ENCODE measurements around the gene PCK1. TPM values are rescaled to one million over a fixed set of nuclear protein-coding genes. Genes with fewer than 3 reads are reported as not detected.
A peak's percentile ranks its signal among the peaks of the same experiment; 100 is the strongest.

PCK1 gene
- total RNA-seq, 4 donors from 2014 or later: 16.1 to 131 (median 65.2) TPM

GRCh38 chr20:57587278-57587988 is 26.5 kb downstream of the PCK1 start:
- Histone ChIP-seq H3K27ac (no peak overlapping the region), H3K9me3 (peaks cover 0 to 11% (median 0%) of the 10 kb centered on the region in 4 donors), H3K36me3 (no peaks in the 10 kb centered on the region), H3K27me3 (peaks cover 0 to 23% of the 10 kb centered on the region in 2 donors), H3K4me3 (no peak overlapping the region), H3K4me1 (peaks cover 0 to 12% (median 3%) of the 10 kb centered on the region in 4 donors)
- 82 to 85% methylated on average over 4 of the region's 4 CpGs for WGBS, 2 donors
- DNase-seq (ENCODE audit: low spot score in 2 of 2): no peak
- no peak for TF ChIP-seq EP300 (IDR thresholded peaks at IDR 0.05)
- TF ChIP-seq CTCF (IDR thresholded peaks at IDR 0.05): no peak
- no peak for TF ChIP-seq POLR2A (IDR thresholded peaks at IDR 0.05)

- H3K27me3 ChIP-seq: peaks cover 0 to 23% of the 10 kb centered on the region in 2 donors
- H3K9me3 ChIP-seq: peaks cover 0 to 11% (median 0%) of the 10 kb centered on the region in 4 donors
- peaks cover 0 to 7% (median 2%) of the 10 kb centered on the region in 4 donors for H3K4me1 ChIP-seq
- no peaks in the 10 kb centered on the region for H3K36me3 ChIP-seq
- DNase-seq (ENCODE audit: low spot score in 2 of 2): no peak
- H3K27ac ChIP-seq: no peak overlapping the region
- H3K4me3 ChIP-seq: no peak overlapping the region
- TF ChIP-seq EP300 (IDR thresholded peaks at IDR 0.05) (no peak), POLR2A (IDR thresholded peaks at IDR 0.05) (no peak), CTCF (IDR thresholded peaks at IDR 0.05) (no peak)
- WGBS, 2 donors: 75 to 90% methylated on average over 7 of the region's 7 CpGs
Observed at GRCh38 chr20:57587989-57588377, 27.1 kb downstream of the PCK1 start.

- DNase-seq (ENCODE audit: low spot score in 2 of 2): no peak
- Histone ChIP-seq H3K27me3 (peaks cover 0 to 23% of the 10 kb centered on the region in 2 donors), H3K9me3 (peaks cover 0 to 11% (median 0%) of the 10 kb centered on the region in 4 donors), H3K27ac (no peak overlapping the region), H3K4me3 (no peak overlapping the region), H3K36me3 (no peaks in the 10 kb centered on the region), H3K4me1 (peaks cover 0 to under 1% (median 0%) of the 10 kb centered on the region in 4 donors)
- 85 to 88% methylated on average over 5 of the region's 5 CpGs for WGBS, 2 donors
- TF ChIP-seq CTCF (IDR thresholded peaks at IDR 0.05) (no peak), POLR2A (IDR thresholded peaks at IDR 0.05) (no peak), EP300 (IDR thresholded peaks at IDR 0.05) (no peak)
Observed at GRCh38 chr20:57588596-57588995, 27.7 kb downstream of the PCK1 start.

GRCh38 chr20:57589123-57589727 is 28.3 kb downstream of the PCK1 start:
- Histone ChIP-seq H3K27ac (peak overlapping the region in 1 of 4 donors; percentile 34), H3K4me3 (no peak overlapping the region), H3K4me1 (no peaks in the 10 kb centered on the region), H3K27me3 (peaks cover 0 to 23% of the 10 kb centered on the region in 2 donors), H3K36me3 (no peaks in the 10 kb centered on the region), H3K9me3 (peaks cover 0 to 11% (median 0%) of the 10 kb centered on the region in 4 donors)
- WGBS, 2 donors: 85 to 88% methylated on average over 3 to 6 of the region's 6 CpGs
- no peak for DNase-seq (ENCODE audit: low spot score in 2 of 2)
- no peak for TF ChIP-seq POLR2A (IDR thresholded peaks at IDR 0.05)
- TF ChIP-seq CTCF (IDR thresholded peaks at IDR 0.05): no peak
- TF ChIP-seq EP300 (IDR thresholded peaks at IDR 0.05): no peak

Data from tibial nerve (tissue), 4 donors.